NCI-H146 (cell line): Measurements from ENCODE around the gene DOK5.
"Not testable (repeated sequence)": the region's sequence is repeated elsewhere in the genome, so short reads cannot be mapped to it uniquely, and the experiment has no call there.

ENCODE experiments used
- DNase-seq: peaks from one replicate; lab custom pipeline; 2025; lab: John Stamatoyannopoulos, UW

The DOK5 gene

DNA sequence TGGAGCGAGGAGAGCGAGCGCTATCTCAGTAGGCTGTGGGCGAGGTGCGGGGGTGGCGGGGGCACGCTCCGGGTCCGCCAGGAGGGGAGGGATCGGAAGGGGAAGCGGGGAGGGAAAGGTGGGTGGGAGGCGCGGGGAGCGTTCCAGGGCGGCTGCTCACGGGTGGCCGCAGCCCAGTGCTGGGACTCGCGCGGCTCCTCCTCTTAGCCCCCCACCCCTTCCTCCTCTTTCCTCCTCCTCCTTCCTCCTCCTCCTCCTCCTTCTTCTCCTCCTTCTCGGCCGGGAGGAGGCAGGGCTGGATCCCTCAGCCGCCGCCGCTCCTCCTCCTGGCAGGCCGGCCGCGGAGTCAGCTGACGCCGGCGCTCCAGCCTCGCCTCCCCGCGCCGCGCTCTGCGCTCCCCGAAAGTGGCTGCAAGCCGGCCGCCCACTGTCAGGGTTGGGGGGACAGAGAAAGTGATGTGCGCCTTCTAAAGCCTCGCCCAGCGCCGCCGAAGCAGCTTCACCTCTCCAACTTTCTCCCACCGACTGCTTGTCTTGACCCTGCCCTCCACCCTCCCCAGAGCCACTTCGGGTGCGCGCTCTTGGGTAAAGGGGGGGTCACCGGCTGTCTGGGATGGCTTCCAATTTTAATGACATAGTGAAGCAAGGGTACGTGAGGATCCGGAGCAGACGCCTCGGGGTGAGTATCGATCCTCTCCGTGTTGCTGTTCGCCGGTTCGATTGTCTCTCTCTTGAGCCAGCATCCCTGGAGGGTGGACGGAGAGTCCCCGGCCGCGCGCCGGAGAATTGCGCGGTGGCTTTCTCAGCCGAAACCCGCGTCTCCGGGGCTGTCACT lies at the start of gene DOK5:
Gene DOK5 (plus strand): TSS at position 260 of the 835 bp plus-strand sequence. CDS start 354 bp downstream, at position 614.
- no peak for DNase-seq

DNA sequence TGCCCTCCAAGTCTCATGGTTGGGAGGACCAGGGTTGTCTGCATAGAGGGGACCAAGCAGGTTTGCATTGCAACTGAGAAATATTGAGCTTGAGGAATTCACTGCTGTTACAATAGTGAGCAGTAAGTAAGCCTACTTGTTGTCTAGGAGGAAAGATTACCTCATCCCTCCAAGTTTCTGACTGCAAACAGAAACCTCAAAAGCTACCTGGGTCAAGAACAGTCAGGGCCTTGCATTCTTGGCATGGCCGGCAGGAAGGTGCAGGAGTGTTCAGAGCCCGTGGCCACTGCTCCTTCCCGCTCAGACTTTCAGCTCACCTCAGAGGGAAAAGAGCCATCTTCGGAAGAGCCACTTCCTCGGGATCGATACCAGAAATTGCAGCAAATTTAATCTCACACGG lies 46.0 kb upstream of the DOK5 start:
- no peak for DNase-seq

DNA sequence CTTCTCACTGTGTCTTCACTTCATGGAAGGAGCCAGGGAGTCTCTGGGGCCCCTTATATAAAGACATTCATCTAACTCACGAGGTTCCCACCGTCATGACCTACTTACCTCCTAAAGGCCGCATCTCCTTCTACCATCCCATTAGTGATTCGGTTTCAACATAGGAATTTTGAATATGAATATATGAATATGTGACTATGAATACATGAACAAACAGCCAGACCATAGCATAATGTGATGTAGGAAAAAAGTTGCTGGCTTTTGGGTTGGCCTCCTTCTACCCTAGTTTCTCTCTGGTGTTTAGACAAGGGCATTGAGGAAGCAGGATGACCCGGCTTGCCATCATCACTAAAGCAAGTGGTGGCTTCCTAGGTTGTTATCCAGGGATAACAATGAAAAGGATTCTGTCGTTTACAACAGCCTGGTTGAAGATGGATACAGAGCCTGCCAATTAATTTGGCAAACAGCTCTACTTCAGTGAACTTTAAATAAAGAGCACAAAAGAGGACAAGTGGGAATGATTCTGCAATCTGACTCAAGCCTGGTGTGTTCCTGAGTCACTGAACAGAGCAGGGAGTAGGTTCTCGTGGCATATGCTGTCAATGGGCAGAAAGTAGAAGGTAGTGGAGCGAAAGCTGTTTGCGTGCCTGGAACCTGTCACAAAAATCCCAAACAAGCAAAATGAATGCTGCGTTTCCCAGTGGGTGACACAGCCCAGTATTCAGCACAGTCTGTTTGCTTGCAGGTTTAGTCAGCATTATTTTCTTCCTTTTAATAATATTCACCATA lies 44.0 kb upstream of the DOK5 start:
- no peak for DNase-seq

DNA sequence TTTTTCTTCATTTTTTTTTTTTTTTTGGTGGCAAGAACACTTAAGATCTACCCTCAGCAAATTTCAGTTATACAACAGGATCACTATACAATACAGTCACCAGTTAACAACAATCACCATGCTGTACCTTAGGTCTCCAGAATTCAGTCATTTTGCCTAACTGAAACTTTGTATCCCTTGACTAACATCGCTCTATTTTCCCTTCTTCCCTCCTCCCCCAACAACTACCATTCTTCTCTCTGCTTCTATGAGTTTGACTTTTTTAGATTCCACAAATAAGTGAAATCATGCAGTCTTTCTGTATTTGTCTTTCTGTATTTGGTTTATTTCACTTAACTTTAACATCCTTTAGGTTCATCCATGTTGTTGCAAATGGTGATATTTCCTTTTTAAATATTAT lies 42.4 kb upstream of the DOK5 start:
- no peak for DNase-seq

DNA sequence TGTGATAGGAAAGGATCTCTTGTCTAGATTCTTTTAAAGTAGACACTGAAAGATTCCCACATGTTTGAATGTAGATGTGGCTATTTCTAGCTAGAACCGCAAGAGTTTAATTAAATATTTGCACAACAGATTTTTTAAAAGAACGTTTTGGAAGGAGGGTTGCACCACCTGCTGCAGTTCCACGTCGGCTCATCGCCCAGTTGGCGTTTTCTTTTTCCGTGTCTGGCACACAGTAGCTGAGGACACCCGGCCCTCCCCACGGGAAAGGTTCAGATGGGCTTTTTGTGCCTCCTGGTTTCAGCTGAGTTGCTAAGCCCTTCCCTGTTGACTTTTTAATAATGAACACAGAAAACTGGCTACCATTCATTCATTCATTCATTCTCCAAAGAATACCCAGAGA lies 41.8 kb upstream of the DOK5 start:
- DNase-seq, result no peak

DNA sequence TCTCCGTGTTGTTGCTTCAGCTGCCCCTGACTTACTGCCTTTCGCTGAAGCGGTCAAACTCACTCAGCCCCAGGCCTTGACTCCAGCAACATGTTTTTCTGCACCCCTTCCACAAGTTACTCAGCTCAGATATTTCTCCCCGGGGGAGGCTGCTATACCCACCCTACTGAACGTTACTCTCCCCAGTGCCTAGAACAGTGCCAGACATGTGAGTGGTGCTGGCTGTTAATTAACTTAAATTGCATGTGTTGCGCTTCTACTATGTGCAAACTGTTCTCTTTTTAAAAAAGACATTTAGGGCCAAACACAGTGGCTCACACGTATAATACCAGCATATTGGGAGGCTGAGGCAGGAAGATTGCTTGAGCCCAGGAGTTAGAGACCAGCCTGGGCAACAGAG lies 41.2 kb upstream of the DOK5 start:
- DNase-seq, result no peak

DNA sequence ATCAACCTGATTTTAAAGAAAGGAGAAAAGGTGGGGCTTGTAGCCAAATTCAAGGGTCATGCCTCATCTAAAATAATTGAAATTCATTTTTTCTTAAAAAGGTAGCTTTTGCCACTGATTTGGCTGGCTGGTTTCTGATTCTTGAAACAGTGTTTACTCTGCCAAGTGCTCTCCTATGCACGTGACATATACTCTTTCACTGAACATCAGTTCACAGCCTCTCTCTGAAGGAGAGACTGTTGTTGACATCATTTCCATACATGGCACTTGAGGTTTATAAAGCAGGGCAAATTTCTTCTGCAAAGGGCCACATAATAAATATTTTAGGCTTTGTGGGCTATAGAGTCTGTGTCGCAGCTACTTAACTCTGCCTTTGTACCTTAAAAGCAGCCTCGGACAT lies 40.4 kb upstream of the DOK5 start:
- no peak for DNase-seq

DNA sequence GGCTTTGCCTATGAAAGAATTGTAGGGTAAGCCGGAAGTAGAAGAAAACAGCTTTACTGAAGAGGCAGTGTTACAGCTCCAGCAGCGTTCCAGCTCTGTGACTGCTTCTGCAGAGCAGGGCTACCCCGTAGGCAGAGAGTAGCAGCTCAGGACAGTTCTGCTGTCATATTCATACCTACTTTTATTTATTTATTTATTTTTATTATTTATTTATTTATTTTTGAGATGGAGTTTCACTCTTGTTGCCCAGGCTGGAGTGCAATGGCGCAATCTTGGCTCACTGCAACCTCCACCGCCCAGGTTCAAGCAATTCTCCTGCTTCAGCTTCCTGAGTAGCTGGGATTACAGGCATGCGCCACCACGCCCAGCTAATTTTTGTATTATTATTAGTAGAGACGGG lies 39.0 kb upstream of the DOK5 start:
- not testable (repeated sequence) for DNase-seq

DNA sequence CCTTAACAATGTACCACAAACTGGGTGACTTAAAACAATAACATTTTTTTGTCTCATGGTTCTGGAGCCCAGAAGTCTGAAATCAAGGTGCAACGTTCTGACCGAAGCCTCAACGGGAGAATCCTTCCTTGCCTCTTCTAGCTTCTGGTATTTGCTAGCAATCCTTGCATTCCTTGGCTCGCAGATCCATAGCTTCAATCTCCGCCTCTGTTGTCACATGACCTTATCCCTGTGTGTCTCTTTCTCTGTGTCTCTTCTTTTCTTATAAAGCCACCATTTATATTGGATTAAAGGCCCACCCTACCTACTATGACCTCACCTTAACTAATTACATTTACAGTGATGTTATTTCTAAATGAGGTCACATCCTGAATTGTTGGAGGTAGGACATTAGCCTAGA lies 37.2 kb upstream of the DOK5 start:
- DNase-seq, result no peak

DNA sequence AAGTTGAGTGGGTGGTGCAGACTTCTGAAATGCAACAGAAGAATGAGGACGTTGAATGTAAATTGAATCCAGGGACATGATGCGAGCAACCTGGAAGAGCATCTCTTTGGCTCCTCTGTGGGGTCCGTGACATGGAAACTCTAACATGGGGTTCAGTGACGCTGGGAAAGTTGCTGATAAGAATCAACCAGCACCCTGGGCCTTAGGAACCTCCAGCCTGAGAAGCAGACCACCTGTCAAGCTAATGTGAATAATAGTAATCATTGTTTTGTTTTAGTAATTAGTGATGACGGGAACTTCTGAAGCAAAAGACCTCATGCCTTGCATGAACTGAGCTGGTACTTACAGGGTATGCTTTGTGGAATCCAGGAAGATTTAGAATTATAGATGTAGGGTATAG lies 25.2 kb upstream of the DOK5 start:
- DNase-seq, result no peak

DNA sequence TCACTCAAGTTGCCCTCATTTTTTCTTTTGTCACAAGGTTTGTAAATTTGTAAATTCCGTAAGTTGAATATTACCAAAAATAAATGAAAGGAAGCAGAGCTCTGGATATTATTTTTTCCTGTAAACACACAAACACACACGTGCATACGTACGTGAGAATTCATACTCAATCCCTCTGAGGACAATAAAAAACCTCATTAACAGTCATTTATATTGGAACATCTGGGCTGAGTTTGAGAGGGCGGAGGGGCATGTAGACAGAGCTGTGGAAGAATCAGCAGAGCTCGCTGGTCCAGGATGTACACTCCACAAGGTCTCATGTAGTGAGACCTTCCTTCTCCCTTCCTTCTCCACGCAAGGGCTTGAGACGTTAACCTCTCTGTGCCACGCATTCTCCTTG lies 24.2 kb upstream of the DOK5 start:
- DNase-seq, result no peak

DNA sequence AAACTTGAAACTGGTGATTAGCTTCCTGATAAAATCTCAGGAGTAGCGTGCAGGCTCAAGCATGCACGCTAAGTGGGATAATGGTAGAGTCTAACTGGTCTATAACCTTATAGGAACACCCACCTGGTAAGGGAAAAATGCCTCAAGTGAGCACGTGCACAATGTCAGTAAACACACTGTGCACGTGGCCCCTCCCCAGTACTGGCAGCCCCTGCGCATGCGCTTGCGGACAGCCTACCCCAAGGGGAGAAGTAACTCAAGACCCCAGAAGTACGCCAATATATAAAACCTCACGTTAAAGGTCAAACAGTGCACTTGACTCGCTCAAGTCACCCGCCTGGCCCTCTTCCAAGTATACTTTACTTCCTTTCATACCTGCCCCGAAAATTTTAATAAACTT lies 23.1 kb upstream of the DOK5 start:
- no peak for DNase-seq

DNA sequence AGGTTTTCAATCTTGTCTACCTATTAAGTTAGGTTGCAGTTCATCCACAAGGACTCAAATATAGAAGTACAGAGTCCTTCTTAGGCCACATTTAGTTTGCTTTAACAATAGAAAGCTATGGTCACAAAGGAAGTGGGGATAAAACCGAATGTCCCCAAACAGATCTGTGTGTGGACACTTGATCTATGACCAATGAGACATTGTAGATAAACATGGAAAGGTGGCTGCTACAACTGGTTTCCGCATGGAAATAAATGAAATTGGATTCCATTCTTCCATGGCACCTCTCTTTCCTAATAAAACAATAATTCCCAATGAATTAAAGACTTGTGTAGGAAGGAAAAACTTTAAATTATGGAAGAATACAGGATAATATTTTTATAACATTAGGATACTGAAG lies 20.4 kb upstream of the DOK5 start:
- DNase-seq, result no peak

DNA sequence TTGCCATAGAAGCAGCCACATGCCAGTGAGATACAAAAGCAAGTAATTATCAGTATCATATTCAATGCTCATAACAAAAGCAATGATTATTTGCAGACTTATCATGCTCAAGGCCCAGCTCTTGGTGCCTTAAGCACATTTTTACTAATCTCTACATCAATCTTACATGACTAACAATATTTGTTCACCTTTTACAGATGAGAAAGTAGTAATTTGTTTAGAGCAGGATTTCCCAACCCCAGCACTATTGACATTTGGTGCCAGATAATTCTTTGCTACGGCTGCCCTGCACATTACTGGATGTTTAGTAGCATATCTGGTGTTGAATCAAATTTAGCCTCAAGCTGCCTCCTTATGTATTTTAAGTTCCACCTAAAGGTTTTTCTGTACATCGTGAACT lies 19.0 kb upstream of the DOK5 start:
- DNase-seq, result no peak

DNA sequence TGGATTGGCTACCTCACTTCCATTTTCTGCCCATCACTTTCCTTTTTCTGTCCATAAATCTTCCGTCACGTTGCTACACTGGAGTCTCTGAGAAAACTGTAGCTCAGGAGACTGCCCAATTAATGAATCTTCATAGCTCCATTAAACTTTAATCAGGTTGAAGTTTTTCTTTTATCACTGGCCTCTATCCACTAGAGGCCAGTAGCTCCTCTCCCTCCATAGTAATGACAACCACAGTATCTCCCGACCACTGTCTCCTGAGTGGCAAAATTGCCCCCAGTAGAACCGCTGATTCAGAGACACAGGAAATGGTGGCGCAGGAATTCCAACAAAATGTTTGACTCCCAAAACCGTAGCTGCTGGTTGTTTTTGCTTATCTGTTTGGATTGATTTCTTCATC lies 18.4 kb upstream of the DOK5 start:
- no peak for DNase-seq

DNA sequence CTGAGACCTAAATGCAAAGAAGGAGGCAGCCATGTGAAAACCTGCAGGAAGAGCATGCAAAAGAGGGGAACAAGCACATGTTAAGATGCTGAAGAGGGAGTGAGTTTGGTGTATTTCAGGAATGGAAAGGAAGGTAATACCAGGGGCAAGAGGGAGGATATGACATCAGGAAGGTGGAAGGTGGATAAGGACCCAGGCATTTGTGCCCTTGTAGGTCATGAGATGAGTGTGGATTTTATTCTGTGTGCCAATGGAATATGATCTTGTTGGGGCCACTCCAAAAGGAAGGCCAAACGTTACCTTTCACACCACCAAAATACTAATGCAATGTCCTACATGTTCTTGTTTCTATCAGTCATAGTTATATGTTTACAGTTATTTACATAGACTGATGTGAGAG lies 17.2 kb upstream of the DOK5 start:
- DNase-seq, result no peak

DNA sequence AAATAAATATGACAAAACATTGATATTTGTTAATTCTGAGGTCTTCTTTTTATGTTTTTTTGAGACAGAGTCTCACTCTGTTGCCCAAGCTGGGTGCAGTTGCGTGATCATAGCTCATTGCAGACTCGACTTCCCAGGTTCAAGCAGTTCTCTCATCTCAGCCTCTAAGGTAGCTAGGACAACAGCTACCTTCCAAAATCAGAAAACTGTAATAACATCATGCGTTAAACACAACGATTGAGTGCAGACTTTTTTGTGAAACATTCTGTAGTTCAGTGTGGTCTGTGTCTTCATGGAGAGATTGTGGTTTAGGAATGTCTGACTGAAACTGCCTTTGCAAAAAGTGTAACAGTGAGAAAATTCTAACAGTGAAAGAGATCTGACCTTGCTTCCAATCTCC lies 16.1 kb upstream of the DOK5 start:
- DNase-seq, result no peak

DNA sequence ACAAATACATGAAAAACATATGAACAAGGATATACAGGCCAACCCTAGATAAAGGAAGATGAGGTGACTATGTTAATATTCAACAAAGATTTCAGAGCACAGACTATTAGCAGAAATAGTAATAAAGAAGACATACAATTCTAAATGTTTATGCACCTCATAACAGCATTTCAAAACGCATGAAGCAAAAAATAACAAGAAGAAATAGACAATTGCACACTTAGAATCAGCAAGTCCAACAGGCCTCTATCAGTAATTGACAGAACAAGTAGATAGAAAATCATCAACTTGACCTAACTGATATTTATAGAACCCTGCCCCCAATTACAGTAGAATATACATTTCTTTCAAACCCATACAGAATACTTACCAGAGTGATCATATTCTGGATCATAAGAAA lies 11.4 kb upstream of the DOK5 start:
- DNase-seq, result no peak

DNA sequence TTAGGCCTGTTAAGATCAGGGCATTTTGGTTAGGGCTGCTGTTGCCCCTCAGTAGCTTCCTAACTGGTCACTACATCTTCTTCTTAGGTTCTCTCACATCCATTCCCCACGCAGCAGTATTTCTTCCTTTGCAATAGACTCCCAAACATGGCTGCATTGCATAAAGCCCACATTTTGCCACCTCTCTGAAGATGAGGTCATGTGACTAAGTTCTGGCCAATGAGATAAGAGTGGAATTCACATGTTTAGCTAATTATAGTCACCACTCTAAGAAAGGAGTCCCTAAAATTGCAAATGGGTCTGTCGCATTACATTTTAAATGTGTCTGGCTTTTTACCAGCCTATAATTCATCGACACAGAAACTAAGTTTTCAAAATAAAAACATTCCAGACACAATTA lies 9.3 kb upstream of the DOK5 start:
- DNase-seq, result no peak

DNA sequence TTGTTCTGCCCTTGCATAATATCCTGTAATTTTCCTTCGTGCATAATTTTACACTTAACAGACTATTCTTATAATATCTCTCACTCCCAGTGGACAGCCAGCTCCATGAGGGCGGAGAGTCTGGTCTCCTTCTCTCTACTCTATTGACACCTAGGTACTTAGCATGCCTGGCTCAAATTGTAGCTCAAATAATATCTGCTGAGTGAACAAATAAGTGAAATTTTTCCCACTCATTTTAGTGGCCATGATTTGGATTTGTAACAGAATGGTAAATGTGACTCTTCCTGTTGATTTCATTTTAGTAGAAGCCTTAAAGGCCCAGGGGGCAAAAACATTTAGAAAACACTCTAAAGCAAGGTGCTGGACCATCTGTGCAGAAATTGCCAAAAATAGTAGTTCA lies 7.8 kb upstream of the DOK5 start:
- DNase-seq, result no peak

DNA sequence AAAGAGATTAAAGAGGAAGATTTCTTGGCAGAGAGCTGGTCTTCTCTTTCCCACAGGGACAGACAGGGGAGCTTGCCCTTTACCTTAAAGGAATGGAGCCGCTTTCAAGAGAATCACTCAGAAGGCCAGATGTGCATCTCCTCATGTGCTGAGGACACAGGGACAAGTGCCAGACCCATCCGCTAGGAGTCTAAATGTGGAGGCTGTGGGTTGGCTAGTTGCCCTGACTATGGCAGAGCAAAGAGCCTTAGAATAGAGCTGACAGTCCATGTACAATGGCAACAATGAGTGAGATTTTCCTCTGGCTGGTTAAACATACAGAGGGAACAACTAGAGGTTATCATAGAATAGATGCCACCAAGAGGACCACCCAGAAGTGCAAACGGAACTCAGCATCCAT lies 7.3 kb upstream of the DOK5 start:
- no peak for DNase-seq

DNA sequence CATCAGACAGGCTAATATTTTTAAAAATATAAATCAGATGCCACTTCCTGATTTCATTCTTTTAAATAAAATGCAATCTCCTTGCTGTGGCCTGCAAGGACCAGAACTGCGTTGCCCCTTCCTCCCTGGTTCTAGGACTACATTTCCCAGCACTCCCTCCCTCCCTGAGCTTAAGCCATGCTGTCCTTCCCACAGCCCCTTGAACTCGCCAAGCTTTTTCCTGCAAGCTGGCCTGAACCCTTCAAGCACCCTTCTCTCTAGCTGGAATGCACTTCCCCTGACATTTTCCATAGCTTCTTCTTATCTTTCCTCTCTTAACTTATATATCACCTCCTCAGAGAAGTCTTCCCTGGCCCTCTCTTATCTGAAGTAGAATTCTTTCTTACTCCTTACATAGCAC lies 6.1 kb upstream of the DOK5 start:
- DNase-seq, result no peak

DNA sequence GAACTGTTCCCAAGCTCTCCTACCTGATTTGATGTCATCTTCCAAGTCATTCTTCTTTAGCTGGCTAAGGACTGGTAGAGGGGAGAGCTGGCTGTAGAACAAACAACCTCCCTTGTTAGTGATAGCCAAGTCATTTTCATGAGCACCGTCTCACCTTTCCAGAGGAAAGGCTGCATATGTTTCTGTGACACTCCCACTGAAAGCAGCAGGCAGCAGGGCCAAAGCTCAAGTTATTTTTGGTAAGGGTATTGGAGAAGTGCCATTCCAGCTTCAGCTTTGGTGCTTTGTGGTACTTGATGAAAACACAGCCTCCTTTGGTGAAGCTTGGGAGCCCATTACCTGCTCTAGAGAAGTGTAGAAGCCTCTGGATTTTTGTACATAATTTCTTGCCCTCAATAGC lies 5.4 kb upstream of the DOK5 start:
- no peak for DNase-seq

DNA sequence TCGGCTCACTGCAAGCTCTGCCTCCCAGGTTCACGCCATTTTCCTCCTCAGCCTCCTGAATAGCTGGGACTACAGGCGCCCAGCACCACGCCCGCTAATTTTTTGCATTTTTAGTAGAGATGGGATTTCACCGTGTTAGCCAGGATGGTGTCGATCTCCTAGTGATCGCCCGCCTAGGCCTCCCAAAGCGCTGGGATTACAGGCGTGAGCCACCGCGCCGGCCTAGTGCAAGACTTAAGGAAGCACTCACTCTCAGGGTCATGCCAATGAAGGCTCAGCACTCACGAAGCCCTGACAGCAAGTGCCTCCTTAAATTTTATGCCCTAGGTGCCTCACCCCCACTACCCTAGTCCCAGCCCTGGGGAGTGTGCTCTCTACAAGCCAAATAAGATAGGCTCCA lies 4.7 kb upstream of the DOK5 start:
- DNase-seq, result no peak
